HuH-7.5 (cell line): ENCODE measurements around the gene ZAR1L.

Experiments
- DNase-seq: peaks from one replicate; pipeline ENCODE4 v3.0.0; 2011; ENCODE audit warnings: low spot score

Gene ZAR1L

GRCh38 chr13:32255724-32256109, 59.4 kb downstream of the ZAR1L start:
- peak; percentile 42 for DNase-seq

GRCh38 chr13:32254916-32255723, 60.0 kb downstream of the ZAR1L start:
- no peak for DNase-seq

DNA sequence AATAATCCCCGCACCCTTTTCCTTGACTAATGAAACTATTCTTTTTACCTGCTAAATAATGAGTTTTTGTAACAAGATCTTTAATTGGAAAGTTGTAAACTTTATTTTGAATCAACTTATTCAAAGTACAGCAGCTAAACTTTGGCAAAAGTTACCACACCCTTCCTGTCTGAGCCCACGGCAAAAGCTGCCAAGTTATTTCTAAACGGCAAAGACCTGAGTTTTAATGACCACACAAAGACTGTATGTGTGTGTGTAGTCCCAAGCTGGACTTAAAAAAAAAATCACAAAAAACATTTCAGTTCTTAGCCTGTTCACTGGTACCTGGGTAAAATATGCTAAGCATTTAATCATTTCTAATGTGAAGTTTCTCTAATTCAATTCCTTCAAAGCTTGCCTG, 60.7 kb downstream of the ZAR1L start:
- DNase-seq, result no peak

DNA sequence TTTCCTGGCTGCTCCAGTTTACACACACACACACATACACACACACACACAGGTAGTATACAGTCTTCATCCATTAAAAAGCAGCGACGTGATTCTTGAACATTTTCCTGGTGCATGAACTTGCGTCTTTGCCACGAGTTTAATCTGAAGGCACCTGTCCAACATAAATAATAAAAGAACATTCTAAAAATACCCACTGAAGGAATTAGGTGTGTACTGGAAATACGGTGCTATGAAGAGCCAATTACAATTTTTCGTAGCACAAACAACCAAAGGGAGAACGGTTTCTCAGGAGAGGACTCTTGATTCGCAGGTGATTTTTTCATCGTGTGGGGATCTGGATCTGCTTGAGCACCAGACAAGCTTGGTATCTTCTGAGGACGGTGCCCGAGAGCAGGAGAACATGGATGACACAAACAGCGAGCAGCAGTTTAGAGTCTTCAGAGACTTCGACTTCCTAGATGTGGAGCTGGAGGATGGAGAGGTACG, 61.2 kb downstream of the ZAR1L start:
- DNase-seq, result no peak
